Small intestine (tissue), 7 donors: ENCODE results near the gene PPP1R8. TPM values are rescaled to one million over a fixed set of nuclear protein-coding genes. Genes with fewer than 3 reads are reported as not detected.
A peak's percentile ranks its signal among the peaks of the same experiment; 100 is the strongest.
"Not testable (repeated sequence)": the region's sequence is repeated elsewhere in the genome, so short reads cannot be mapped to it uniquely, and the experiment has no call there.

ENCODE experiments used
- DNase-seq, 2 donors: peaks; one replicate each; pipeline versions ENCODE4 v3.0.0 to v3.0.0-alpha.2; 2013
- FAIRE-seq: peaks from 2 replicates; lab custom pipeline; 2012; peaks lifted over from hg19 to GRCh38; lab: Jason Lieb, UNC
- H3K27ac ChIP-seq, 3 donors: one replicate each; pipeline ENCODE4 v1.5.1; 2013; ENCODE audit warnings: low read length in 2 of 3, mild to moderate bottlenecking in 2 of 3, control low read depth in 1 of 3, inconsistent platforms in 1 of 3, low read depth in 1 of 3, moderate library complexity in 1 of 3
- H3K27me3 ChIP-seq, 3 donors: one replicate each; pipeline ENCODE4 v1.6.1; 2013; ENCODE audit warnings: low read length in 3 of 3, inconsistent platforms in 1 of 3; ENCODE audit not compliant: control insufficient read depth in 3 of 3, insufficient read depth in 3 of 3
- H3K36me3 ChIP-seq, 3 donors: one replicate each; pipeline ENCODE4 v1.6.1; 2013; ENCODE audit warnings: low read length in 3 of 3, inconsistent platforms in 1 of 3, low read depth in 1 of 3, mild to moderate bottlenecking in 1 of 3, moderate library complexity in 1 of 3; ENCODE audit not compliant: control insufficient read depth in 3 of 3, insufficient read depth in 2 of 3
- H3K4me1 ChIP-seq, 3 donors: one replicate each; pipeline ENCODE4 v1.6.1; 2013; ENCODE audit warnings: low read length in 2 of 3, inconsistent platforms in 1 of 3, low read depth in 1 of 3, mild to moderate bottlenecking in 1 of 3, moderate library complexity in 1 of 3; ENCODE audit not compliant: control insufficient read depth in 3 of 3, insufficient read depth in 2 of 3
- H3K4me3 ChIP-seq, 3 donors: one replicate each; pipeline ENCODE4 v1.5.1; 2013; ENCODE audit warnings: low read length in 3 of 3, control low read depth in 1 of 3, inconsistent platforms in 1 of 3, low read depth in 1 of 3, mild to moderate bottlenecking in 1 of 3, moderate library complexity in 1 of 3
- H3K9me3 ChIP-seq, 2 donors: one replicate each; pipeline ENCODE4 v1.6.1; 2013; ENCODE audit warnings: low read depth in 1 of 2, low read length in 1 of 2; ENCODE audit not compliant: control insufficient read depth in 2 of 2, insufficient read depth in 1 of 2
- WGBS, 3 donors: extraction: QIAGEN DNeasy Blood & Tissue Kit; methylation state at CpG; one replicate each; pipeline ENCODE4 v1.1.7; 2013; 5-methylcytosine and 5-hydroxymethylcytosine counted together
- polyA plus RNA-seq, 4 donors: library from polyadenylated mRNA; stranded (reverse) in 3 of 4; unstranded in 1 of 4; fragments of 200-250 nt in 3 of 4; fragments of 120-200 nt in 1 of 4; gene quantifications; one replicate each; pipeline versions ENCODE4 v1.2.1 to v1.2.3, GENCODE V29; 2013
- donor health status: healthy with polysubstance abuse.
- donor health status: control.
- donor health status: control.
- donor health status: Bipolar disorder and iron deficiency.
- donor health status: healthy.

The PPP1R8 gene
- polyA plus RNA-seq, 4 donors, result 26.6 to 37.1 (median 30.0) TPM

GRCh38 chr1:27871076-27871475 is 40.5 kb downstream of the PPP1R8 start:
- H3K4me1 ChIP-seq, FAIRE-seq: not testable (repeated sequence)
- 87 to 92% (median 88%) methylated on average over 7 of the region's 7 CpGs for WGBS, 3 donors

GRCh38 chr1:27872059-27872801 is 41.6 kb downstream of the PPP1R8 start, which contains the start of gene THEMIS2:
TSS of gene THEMIS2 (plus strand) at chr1:27872544. CDS start at chr1:27872572, 28 bp downstream.
- Histone ChIP-seq H3K4me1 (peaks cover 0 to 2% (median 0%) of the 10 kb centered on the region in 3 donors), H3K4me3 (peak within 1 kb of the TSS; percentile 64 to 80 (median 78)), H3K9me3 (peaks cover 0 to 3% of the 10 kb centered on the region in 2 donors), H3K27ac (peak within 1 kb of the TSS; percentile 14 to 75 (median 33)), H3K27me3 (peaks cover 0 to 14% (median 0%) of the 10 kb centered on the region in 3 donors), H3K36me3 (no peaks in the 10 kb centered on the region)
- DNase-seq, result peak; percentile 33 to 53
- no peak for FAIRE-seq
- 10 to 13% (median 10%) methylated on average over 33 to 53 of the region's 53 CpGs for WGBS, 3 donors

More at GRCh38 chr1:27871076-27871475, 40.5 kb downstream of the PPP1R8 start:
- DNase-seq, H3K27ac ChIP-seq, H3K36me3 ChIP-seq, H3K9me3 ChIP-seq, H3K4me3 ChIP-seq: not testable (repeated sequence)
- H3K27me3 ChIP-seq, result peaks cover 0 to 14% (median 0%) of the 10 kb centered on the region in 3 donors

GRCh38 chr1:27872802-27873551 is 42.4 kb downstream of the PPP1R8 start:
- Histone ChIP-seq H3K9me3 (peaks cover 0 to 3% of the 10 kb centered on the region in 2 donors), H3K36me3 (no peaks in the 10 kb centered on the region), H3K27me3 (peaks cover 0 to 14% (median 0%) of the 10 kb centered on the region in 3 donors), H3K4me3 (peak overlapping the region; percentile 64 to 80 (median 78)), H3K4me1 (peaks cover 0 to 2% (median 0%) of the 10 kb centered on the region in 3 donors), H3K27ac (peak overlapping the region; percentile 14 to 75 (median 33))
- FAIRE-seq (no peak), DNase-seq (no peak)
- WGBS, 3 donors, result 11 to 13% (median 12%) methylated on average over 38 of the region's 38 CpGs

DNA sequence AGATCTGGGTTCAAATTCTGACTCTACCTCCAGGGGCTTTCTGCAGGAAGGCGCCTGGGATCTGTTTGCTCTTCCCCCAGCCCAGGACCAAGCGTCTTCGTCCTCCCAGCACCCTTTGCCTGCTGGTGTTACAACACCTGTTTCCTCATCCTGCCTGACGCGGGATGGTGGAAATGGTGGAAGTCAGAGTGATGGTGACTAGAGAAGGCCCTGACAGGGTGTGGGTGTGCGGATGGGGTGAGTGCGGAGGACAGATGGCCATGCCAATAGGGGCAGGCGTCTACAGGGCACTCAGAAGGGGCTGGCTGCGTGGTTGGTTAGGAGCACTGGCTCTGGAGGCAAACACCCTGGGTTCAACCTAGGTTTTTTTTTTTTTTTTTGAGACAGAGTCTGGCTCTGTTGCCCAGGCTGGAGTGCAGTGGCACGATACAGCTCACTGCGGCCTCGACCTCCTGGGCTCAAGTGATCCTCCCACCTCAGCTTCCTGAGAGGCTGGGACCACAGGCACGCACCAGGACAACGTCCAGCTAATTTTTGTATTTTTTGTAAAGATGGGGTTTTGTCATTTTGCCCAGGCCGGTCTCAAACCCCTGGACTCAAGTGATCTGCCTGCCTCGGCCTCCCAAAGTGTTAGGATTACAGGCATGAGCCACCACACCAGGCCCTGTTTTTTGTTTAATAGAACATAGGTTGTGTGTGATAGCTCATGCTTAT is 43.2 kb downstream of the PPP1R8 start:
- WGBS, 3 donors, result 76 to 82% (median 79%) methylated on average over 16 of the region's 16 CpGs
- Histone ChIP-seq H3K4me3 (peak overlapping the region in 1 of 3 donors; percentile 64), H3K4me1 (peaks cover 0 to 2% (median 0%) of the 10 kb centered on the region in 3 donors), H3K27ac (peak overlapping the region in 1 of 3 donors; percentile 75), H3K27me3 (peaks cover 0 to 14% (median 0%) of the 10 kb centered on the region in 3 donors), H3K9me3 (peaks cover 0 to 3% of the 10 kb centered on the region in 2 donors), H3K36me3 (no peaks in the 10 kb centered on the region)
- FAIRE-seq (no peak), DNase-seq (no peak)

GRCh38 chr1:27876341-27877114 is 45.9 kb downstream of the PPP1R8 start:
- no peaks in the 10 kb centered on the region for H3K36me3 ChIP-seq
- H3K4me1 ChIP-seq, result peaks cover 0 to 2% (median 0%) of the 10 kb centered on the region in 3 donors
- no peak for FAIRE-seq
- peaks cover 0 to 3% of the 10 kb centered on the region in 2 donors for H3K9me3 ChIP-seq
- 73 to 88% (median 78%) methylated on average over 15 to 18 of the region's 18 CpGs for WGBS, 3 donors
- H3K4me3 ChIP-seq, result no peak overlapping the region
- peaks cover 0 to 14% (median 0%) of the 10 kb centered on the region in 3 donors for H3K27me3 ChIP-seq
- H3K27ac ChIP-seq, result peak overlapping the region in 1 of 3 donors; percentile 6
- no peak for DNase-seq

DNA sequence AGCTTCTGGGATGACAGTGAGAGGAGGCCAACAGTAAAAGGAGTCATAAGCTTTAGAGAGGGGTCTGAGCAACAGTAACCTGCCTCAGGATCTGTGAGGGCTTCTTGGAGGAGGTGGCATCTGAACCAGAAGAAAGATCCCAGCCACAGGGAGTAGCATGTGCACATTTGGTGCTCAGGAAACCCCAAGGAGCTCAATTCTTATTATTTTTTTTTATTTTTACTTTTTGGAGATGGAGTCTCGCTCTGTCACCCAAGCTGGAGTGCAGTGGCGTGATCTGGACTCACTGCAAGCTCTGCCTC is 46.5 kb downstream of the PPP1R8 start:
- Histone ChIP-seq H3K4me3 (no peak overlapping the region), H3K9me3 (peaks cover 0 to 3% of the 10 kb centered on the region in 2 donors), H3K27ac (no peak overlapping the region), H3K4me1 (peaks cover 0 to 1% (median 0%) of the 10 kb centered on the region in 3 donors), H3K27me3 (peaks cover 0 to 10% (median 0%) of the 10 kb centered on the region in 3 donors), H3K36me3 (peaks cover 0 to 3% (median 0%) of the 10 kb centered on the region in 3 donors)
- 92 to 98% (median 94%) methylated on average over 2 of the region's 2 CpGs for WGBS, 3 donors
- DNase-seq (no peak), FAIRE-seq (no peak)

DNA sequence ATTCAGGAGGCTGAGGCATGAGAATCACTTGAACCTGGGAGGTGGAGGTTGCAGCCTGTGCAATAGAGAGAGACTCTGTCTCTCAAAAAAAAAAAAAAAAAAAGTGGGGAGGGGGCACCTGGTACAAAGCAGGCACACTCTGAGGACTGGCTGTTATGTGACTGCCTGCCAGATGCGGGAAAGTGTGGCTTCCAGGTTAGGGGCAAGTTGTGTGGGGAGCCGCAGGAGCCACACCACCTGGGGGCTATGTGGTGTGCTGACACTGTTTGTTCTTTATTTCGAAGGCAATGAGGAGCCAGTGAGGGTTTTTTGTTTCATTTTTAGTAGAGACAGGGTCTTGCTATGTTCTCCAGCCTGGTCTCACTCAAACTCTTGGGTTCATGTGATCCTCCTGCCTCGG is 47.5 kb downstream of the PPP1R8 start:
- Histone ChIP-seq H3K4me1 (no peaks in the 10 kb centered on the region), H3K4me3 (no peak overlapping the region), H3K27me3 (peaks cover 0 to 3% (median 0%) of the 10 kb centered on the region in 3 donors), H3K36me3 (peaks cover 0 to 7% (median 0%) of the 10 kb centered on the region in 3 donors), H3K27ac (no peak overlapping the region), H3K9me3 (no peaks in the 10 kb centered on the region)
- FAIRE-seq, result no peak
- no peak for DNase-seq
- WGBS, 3 donors, result 62 to 83% (median 79%) methylated on average over 4 of the region's 4 CpGs
